GM18873 (cell line): ENCODE results near the gene DACH1.

Experiments used
- ATAC-seq: cut with Tn5 transposase; IDR thresholded peaks from one replicate; pipeline ENCODE4 v1.9.1; 2021; ENCODE audit warnings: mild to moderate bottlenecking, moderate library complexity, moderate number of reproducible peaks; ENCODE audit not compliant: unreplicated experiment, low FRiP score

DACH1 gene

DNA sequence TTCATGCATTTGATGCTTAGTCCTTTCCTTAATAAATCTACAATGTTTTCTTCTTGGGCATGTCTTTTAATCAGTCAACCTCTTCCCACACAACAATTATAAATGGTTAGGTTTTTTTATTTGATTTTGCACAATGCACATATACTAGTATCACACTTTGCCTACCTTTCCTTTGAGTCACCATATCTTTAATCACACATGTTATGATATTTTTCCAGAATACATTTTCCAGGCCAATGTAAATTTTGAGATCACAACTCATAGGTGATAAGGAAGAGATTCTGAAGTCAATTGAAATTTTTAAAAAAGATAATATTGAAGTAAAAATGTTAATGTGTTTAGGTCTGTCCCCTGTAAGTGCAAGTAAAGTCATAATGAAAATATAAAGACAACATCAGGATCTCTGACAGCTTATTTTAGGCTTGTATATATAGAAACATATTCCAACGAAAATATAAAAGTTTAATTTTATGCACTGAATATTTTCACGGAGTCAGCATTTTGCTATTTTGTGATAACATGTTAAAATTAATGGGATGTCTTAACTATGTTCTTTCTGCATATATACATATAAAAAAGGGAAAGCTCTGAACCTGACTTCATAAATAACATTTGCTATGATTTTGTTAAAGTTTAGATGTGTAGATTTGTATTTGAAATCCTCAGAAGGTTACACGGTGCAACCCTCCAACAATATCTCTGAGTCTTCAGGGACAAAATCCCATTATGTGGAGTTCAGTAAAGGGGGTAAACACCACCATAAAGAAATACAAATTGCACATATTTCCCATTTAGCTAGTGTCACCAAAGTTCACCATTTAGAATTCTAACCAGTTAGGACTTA lies 351.9 kb downstream of the DACH1 start:
- ATAC-seq, result no peak

DNA sequence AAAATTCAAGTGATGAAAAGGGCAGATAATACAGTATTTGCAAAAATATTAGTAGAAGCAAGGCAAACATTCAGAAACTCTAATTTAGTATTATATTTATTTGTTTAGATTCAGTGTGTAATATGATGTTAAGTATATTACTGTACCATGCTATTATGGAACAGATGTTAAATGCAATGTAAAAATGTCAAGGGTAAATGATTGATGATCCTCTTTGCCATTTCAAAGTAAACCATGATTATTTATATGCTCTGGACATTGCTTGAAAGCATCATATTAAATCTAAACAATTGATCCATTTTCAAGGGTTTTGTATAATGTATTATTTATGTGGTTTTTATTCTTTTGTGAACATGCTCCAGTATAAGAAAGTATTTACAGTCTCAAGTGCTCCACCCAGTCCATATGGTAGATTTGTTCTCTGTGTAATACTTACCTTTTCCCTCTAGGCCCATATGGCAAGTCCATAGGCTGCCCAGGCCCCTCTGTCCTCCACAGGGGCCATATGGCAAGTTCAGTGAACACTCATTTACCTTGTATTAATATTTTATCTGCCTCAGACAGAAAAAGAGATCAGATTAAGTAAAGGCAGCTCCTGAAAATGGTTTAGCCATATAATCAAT lies 353.5 kb downstream of the DACH1 start:
- no peak for ATAC-seq

DNA sequence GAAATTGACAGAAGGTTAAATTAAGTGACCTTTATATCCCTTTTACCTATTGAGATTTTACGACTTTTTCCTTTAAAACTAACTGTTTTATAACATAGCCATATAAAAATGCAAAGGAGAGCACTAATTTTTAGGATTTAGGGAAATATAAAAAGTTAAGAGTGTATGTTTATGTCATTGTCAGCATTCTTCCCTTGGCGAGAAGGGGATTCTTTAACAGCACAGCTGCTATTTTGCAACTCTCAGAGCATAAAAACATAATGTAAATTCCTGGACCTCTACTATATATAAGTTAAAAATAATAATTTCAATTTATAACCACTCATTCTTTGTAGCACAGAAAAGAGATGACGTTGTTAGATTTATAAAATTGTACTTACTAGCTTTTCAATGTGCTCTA lies 363.2 kb downstream of the DACH1 start:
- ATAC-seq, result no peak

DNA sequence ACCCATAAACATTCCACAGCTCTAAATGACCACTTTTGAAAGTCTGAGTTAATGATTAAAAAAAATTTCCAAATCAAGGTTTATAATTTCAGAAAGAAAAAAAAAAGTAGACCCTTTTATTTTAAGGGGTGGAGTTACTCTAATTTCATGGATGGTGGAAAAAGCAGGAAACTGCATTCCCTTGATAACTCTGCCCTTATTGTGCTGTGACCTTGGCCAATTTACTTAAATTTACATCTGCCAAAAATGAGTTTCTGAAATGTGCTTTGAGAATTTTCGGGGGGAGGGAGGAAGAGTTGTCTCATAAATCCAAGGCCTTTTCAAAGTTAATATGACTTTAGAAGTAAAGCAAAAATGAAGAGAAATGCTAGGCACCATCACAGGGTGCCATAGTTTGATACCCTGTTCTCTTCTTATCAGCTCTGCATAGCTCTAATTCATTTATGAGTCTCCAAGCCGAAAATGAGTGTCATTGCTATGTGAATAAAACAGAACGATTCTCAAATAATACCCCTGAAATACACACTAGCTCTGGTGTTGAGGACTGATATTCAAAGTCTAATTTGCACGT lies 367.0 kb downstream of the DACH1 start:
- no peak for ATAC-seq

DNA sequence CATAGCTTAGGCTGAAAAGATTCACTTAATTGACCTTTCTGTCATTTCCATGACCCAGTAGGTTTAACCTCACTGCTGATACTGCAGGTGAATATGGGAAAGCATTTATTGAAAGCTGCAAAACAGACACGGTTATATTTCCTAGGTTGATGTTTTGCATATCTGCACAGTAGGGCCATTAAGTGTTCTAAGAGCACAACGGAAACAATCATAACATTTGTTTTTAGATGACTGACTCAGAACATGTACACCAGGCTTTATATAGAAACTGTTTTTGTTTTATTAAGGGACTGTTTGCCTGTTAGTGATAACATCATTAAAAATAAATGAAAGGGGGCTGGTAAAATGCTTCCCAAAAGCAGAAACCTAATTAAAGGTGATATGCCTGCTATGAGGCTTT lies 367.8 kb downstream of the DACH1 start:
- no peak for ATAC-seq

DNA sequence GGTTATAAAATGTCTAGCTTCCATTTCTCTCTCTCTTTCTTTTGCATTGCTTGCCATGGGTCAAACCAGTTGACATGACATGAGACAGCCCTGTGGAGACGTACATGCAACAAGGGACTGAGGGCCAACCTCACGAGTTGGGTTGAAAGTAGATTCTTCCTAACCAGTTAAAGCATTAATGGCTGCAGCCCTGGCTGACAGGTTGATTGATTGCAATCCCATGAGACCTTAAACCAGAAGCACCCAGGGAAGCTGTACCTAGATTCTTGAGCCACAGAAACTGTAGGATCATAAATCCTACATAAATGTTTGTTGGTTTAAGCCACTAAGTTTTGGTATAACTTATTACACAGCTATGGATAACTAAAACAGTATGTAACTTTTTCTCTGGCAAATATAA lies 373.8 kb downstream of the DACH1 start:
- ATAC-seq, result no peak

DNA sequence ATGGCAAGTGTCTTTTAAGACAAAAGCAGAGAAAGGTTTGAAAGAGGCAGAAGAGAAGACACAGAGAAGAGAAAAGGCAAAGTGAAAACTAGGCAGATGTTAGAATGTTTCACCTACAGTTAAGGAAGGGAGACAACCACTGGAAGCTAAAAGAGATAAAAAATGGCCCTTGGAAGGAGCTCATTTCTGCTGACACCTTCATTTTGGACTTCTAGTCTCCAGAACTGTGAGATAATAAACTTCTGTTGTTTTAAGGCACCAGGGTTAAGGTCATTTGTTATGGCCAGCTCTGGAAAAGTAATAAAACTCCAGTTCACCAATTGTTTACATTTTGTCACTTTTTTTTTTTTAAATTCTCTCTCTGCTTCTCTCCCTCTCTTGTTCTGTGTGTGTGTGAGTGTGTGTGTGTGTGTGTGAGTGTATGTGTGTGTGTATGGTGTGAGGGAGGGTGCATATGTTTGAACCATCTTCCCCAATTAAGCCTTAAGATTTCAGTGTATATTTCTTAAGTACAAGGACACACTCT lies 374.6 kb downstream of the DACH1 start:
- no peak for ATAC-seq

DNA sequence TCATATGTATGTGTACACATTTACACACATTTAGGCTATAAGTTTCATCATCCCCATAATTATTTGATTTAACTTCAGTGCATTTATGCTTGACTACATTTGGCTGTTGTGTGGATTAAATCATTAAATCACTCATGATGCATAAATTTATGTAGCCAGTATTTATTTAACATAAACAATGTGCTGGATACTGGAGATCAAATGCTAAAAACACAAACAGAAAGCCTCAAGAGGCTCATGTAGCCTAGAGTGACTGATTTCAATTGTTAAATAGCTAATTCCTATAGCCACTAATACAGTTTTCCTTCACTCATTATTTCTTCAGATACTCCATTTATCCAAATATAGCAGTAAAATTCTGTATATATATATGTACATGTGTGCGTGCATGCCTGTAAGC lies 376.0 kb downstream of the DACH1 start:
- ATAC-seq, result no peak

DNA sequence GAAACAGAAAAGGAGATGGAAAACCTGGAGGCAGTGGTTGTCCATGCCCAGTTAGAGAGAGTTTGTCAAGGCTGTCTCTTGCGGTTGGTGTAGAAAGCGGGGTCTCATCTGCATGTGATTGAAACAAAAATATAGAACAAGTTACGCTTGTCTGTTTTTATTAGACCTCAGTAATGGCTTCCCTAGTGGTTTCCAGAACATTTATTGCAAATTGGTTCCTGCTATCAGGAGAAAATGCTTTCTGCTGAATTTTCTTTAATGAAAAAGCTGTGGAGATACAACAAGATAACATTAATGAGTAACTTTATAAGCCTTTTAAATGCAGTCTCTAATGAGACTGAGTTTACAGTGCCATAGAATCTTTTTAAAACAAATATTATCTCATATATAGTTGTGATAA lies 378.0 kb downstream of the DACH1 start:
- ATAC-seq, result no peak

DNA sequence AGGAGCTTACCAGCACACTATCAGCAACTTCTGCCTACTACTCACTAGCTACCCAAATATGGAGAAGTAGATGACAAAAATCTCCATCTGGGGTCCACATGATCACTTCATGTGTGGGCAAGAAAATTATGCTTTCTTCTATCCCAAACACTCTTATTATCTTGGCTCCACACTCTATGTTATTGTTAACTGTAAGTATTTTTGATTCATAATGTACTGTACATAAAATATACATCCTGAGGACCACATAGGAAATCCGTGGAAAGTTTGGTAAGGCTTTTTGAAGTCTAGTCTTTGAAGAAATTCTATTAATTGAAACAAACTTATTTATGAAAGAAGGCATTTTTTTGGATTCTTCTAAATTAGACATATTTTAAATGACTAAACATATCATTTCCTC lies 378.8 kb downstream of the DACH1 start:
- no peak for ATAC-seq

DNA sequence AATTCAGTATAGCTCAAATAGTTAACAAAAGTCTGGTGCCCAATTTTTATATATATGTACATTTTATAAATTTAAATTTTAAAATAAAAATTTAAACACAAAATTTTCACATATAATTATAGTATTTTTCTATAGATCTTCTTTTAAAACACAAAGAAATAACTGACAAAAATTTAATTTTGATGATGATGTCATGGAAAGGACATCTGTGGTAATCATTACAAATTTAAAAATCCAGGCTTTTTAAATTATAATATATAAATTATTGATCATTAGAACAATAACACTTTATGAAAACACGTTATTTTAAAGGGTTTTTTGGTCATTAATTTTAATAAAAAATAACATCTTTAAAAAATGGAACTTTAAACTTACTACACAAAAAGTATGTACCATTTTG lies 381.1 kb downstream of the DACH1 start:
- ATAC-seq, result no peak

DNA sequence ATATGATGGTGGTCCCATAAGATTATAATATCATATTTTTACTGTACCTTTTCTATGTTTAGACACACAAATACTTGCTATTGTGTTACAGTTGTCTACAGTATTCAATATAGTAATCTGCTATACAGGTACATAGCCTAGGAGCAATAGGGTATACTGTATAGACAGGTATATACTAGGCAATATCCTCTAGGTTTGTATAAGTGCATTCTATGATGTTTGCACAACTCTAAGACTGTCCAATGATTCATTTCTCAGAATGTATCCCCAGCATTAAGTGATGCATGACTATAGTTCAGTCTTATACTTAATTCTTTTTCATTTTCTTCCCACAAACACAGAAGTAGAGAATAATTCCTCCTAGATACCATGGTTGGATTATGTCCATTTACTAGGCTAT lies 383.3 kb downstream of the DACH1 start:
- ATAC-seq, result no peak

DNA sequence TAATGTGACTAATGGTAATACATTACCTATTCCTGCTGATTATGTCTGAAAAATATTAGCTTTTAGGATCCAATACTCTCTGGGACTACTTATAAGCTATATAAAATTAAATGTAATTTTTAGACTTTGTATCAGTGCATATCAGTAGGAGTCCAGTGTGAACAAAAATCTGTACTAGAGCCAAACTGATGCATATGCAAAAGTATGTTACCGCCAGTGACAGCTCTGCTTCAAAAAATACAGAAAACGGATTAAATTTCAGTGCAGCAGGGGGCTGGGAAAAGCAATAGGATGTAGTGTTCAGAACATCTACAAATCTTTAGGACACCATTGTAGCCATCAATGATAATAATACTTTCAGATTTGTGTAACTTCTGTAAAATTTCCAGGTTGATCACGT lies 385.5 kb downstream of the DACH1 start:
- ATAC-seq, result no peak

DNA sequence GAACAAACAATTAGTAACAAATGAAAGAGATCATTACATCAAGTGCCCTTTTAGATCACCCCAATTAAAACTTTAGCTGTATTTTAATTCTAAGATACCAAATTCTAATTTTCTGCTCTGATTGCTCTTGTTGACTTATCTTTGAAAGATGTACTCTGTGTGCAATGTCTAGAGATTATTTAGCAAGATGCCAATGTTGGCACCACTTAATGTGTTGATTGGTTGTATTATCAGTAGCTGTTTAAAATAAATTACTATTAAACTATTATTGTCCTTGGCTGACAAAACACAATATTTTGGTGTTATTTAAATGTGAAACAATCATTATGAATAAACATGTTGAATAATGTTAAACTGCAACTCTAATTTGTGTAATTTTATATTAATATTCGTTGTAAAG lies 386.0 kb downstream of the DACH1 start:
- ATAC-seq, result no peak

DNA sequence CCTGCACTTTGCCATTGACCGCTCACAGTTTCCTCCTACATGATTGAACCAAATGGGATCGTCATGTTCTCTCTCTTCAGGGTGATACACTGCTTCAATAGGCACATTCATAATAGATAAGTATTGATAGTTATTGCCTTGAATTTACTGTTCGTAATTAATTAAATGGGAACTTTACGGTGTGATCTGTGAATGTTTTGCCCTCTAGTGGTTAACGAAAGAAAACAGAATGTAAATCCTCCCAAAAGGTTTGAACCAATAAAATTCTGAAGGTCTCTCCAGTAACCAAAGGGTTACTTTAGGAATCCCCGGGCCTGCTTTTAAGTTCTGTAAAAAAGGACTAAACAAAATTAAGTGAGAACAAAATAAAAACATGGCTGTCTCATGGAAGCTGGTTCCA lies 389.3 kb downstream of the DACH1 start:
- no peak for ATAC-seq

DNA sequence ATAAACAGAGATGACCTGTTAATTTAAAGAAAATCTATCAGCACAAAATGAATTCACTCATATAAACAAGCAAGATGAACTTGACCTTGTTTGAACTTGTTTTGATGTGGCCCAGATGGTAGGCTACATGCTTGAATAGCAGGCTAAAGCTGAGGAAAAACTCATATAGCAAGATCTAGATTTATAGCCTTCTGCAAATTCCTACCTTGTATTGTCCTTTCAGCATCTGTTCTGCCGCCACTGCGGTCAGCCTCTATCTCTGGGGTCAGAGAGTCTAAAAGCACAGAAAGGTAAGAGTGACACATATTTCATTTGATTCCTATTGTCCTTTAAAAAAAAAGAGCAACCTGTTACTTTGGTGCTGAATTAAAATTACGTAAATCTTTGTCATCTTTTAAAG lies 392.1 kb downstream of the DACH1 start:
- ATAC-seq, result no peak

DNA sequence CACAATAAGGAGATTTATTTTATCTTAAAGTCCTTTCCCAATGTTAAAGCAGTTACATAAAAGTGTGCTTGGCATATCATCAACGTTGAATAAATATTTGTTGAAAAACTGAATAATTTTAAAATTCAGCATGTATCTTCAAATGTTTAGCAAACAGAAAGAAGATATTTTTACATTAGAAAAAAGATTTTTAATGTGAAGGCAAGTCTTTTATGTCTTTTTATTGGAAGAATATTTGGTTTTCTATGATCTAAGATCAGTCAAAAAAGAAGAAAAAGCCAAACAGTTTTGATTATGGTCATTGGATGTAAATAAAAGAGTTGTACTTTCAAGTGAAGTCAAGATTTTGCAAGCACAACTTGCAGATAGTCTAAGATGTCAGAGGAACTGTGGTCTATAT lies 397.4 kb downstream of the DACH1 start:
- no peak for ATAC-seq

DNA sequence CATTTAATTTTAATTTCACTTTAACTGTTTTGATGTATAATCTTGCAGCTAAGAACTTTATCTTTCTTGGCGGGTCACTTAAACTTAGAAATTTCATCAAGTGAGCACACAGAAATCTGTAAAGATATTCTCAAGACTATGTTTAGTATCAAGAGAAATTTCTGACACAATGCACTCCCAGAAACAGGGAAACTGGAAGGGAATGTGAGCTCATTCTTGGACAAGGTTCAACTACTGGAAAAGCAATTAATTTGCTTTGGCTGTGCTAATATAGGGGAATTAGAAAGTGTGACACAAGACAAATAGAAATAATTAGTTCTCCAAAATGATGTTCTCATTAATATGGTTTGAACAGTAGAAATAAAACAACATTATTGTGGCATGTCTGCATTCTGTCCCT lies 402.3 kb downstream of the DACH1 start:
- no peak for ATAC-seq

DNA sequence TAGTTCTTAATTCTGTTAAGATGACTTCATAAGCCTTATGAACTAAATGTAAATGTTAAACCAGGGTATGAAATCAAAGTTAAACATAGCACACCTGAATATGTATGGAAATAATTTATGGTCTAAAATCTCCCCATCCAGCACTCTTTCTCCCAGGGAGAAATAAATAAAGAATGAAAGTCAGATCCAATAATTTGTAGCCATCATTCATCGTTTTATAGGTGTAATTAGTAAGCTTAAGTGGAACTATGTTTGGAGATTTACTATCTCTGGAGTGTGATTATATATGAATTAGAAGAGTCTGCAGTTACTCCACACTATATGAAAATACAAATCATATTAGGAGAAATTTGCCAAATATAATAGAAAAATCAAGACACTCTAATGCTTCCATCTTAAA lies 405.1 kb downstream of the DACH1 start:
- ATAC-seq, result no peak

DNA sequence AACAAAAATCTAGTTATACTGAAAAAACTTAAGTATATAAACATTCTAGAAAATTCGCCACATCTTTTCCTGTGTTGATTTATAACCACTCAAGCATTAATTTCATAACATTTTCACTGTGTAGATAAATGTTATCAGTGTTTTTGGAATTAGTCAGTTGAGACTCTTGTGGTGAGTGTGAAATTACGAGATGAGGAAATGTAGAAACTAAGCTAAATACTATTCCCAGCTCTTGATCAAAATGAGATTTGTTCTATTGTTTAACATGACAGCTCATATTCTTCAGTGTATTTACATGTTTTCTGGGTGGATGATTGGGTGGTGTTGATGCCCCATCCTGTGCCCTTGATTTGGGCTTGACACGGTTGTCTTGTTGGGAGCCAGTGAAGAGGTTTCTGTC lies 406.8 kb downstream of the DACH1 start:
- no peak for ATAC-seq

DNA sequence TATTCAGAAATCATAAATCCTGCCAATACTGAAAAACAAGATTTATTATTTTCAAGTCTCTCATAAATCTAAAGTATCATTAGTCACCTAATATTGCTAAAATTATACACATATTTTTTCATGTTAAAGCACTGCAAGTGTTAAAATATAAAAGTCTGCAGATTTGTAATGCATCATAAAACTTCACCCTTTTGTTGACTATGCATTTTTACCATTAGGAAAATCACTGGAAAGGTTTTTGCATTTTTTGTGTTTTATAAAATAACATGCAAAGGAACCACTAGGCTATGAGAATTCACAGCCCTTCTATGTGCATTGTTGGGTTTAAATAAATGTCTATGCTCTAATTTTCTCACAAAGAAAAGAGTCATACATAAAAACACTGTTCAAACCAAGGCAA lies 407.3 kb downstream of the DACH1 start:
- no peak for ATAC-seq

DNA sequence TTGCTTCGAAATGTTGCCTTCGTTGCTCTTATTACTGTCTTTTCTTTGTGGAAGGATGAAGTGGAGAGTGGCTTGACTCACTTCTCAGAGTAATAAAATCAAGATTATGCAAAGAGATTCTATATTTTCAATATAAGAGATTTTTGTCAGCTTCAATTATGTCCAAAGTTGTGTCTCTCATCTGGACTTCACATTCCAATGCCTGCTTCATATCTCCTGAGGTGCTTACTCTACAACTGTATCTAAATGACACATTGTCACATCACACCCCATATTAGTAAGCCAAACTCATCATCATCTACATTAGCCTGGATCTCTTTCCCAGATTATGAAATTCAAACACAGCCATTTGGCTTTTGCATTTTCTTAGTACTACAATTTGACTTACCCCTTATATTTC lies 409.4 kb downstream of the DACH1 start:
- ATAC-seq, result no peak
